D721Med (cell line): ENCODE data around the gene SLC16A8.

Experiments used
- DNase-seq: peaks from one replicate; pipeline ENCODE4 v3.0.0; 2011; ENCODE audit warnings: low spot score; ENCODE audit not compliant: insufficient read length
- FAIRE-seq: peaks from 2 replicates; lab custom pipeline; 2011; peaks lifted over from hg19 to GRCh38; lab: Jason Lieb, UNC
- CTCF ChIP-seq: IDR thresholded peaks from 2 replicates; pipeline ENCODE4 v1.5.1; 2012; ENCODE audit warnings: mild to moderate bottlenecking, control low read depth; ENCODE audit not compliant: insufficient read depth; ENCODE audit errors: missing control alignments

SLC16A8 gene

GRCh38 chr22:38089474-38089851, 5.5 kb upstream of the SLC16A8 start:
- no peak for FAIRE-seq
- DNase-seq, result no peak
- no peak for TF ChIP-seq CTCF

- no peak for FAIRE-seq
- DNase-seq, result no peak
- no peak for TF ChIP-seq CTCF
Measured at GRCh38 chr22:38088629-38089473, 4.9 kb upstream of the SLC16A8 start.

- no peak for TF ChIP-seq CTCF
- no peak for FAIRE-seq
Measured at GRCh38 chr22:38087855-38088254, 3.9 kb upstream of the SLC16A8 start.

GRCh38 chr22:38086942-38087341, 3.0 kb upstream of the SLC16A8 start:
- no peak for TF ChIP-seq CTCF
- FAIRE-seq (no peak), DNase-seq (no peak)

More at GRCh38 chr22:38087855-38088254, 3.9 kb upstream of the SLC16A8 start:
- DNase-seq, result no peak

GRCh38 chr22:38086001-38086845, 2.2 kb upstream of the SLC16A8 start:
- DNase-seq (no peak), FAIRE-seq (no peak)
- TF ChIP-seq CTCF, result no peak

- no peak for DNase-seq
- FAIRE-seq, result no peak
Measured at GRCh38 chr22:38085501-38085900, 1.5 kb upstream of the SLC16A8 start.

More at GRCh38 chr22:38085501-38085900, 1.5 kb upstream of the SLC16A8 start:
- no peak for TF ChIP-seq CTCF
